Aorta (tissue), 5 donors: ENCODE measurements around the gene PPP1R2C. TPM values are rescaled to one million over a fixed set of nuclear protein-coding genes. Genes with fewer than 3 reads are reported as not detected.

Experiments
- ATAC-seq: fragments of 200-7000 bp; cut with Tn5 transposase; one replicate; pipeline ENCODE4 v1.9.1; 2022; ENCODE audit warnings: moderate library complexity; ENCODE audit not compliant: low FRiP score
- DNase-seq, 2 donors: peaks; one replicate each; pipeline ENCODE4 v3.0.0-alpha.2; 2020
- H3K27ac ChIP-seq, 2 donors: one replicate each; pipeline ENCODE4 v1.5.1; 2013; ENCODE audit warnings: low read length in 2 of 2, mild to moderate bottlenecking in 2 of 2, moderate library complexity in 2 of 2, control low read depth in 1 of 2, inconsistent platforms in 1 of 2, low read depth in 1 of 2
- H3K27me3 ChIP-seq, 2 donors: one replicate each; pipeline ENCODE4 v1.6.1; 2013; ENCODE audit warnings: control low read depth in 1 of 2, low read length in 1 of 2, mild to moderate bottlenecking in 1 of 2, moderate library complexity in 1 of 2; ENCODE audit not compliant: insufficient read depth in 2 of 2, control insufficient read depth in 1 of 2
- H3K36me3 ChIP-seq, 2 donors: one replicate each; pipeline ENCODE4 v1.6.1; 2013; ENCODE audit warnings: control low read depth in 1 of 2, low read length in 1 of 2, mild to moderate bottlenecking in 1 of 2; ENCODE audit not compliant: insufficient read depth in 2 of 2, control insufficient read depth in 1 of 2
- H3K4me1 ChIP-seq, 2 donors: one replicate each; pipeline ENCODE4 v1.6.1; 2013; ENCODE audit warnings: low read length in 2 of 2, control low read depth in 1 of 2, mild to moderate bottlenecking in 1 of 2, moderate library complexity in 1 of 2; ENCODE audit not compliant: insufficient read depth in 2 of 2, control insufficient read depth in 1 of 2
- H3K4me3 ChIP-seq, 2 donors: one replicate each; pipeline ENCODE4 v1.5.1; 2013; ENCODE audit warnings: low read length in 2 of 2, control low read depth in 1 of 2, mild to moderate bottlenecking in 1 of 2
- H3K9me3 ChIP-seq: one replicate; pipeline ENCODE4 v1.6.1; 2013; ENCODE audit warnings: mild to moderate bottlenecking, low read length; ENCODE audit not compliant: control insufficient read depth
- WGBS, 2 donors: extraction: QIAGEN DNeasy Blood & Tissue Kit; methylation state at CpG; one replicate each; pipeline ENCODE4 v1.1.7; 2013; 5-methylcytosine and 5-hydroxymethylcytosine counted together
- intact Hi-C, 2 donors: fragments of 100-400 bp; cut with DNase I; formaldehyde crosslinking; loops; one replicate each; pipeline versions ENCODE4 v1.14.2 to v1.15.0; 2022
- polyA plus RNA-seq, 2 donors: library from polyadenylated mRNA; stranded (reverse); fragments of 200-250 nt; gene quantifications; one replicate each; pipeline ENCODE4 v1.2.3, GENCODE V29; 2013
- total RNA-seq, 2 donors: library from RNA; stranded (reverse); fragmentation: NEBNext Ultra II Directional; extraction: Animal tissue kit (Norgen Biotek cat#: 25700); gene quantifications; one replicate each; pipeline ENCODE4 v1.2.1, GENCODE V29; 2021
- donor health status: healthy with polysubstance abuse.
- donor health status: Bipolar disorder and iron deficiency.
- donor health status: DM: no; HTN: no; CAD: no.
- donor health status: DM: no; HTN: no; CAD: no.
- donor health status: DM: yes; HTN: yes; CAD: no.

PPP1R2C gene
- total and polyA plus RNA-seq, 4 donors: not detected

DNA sequence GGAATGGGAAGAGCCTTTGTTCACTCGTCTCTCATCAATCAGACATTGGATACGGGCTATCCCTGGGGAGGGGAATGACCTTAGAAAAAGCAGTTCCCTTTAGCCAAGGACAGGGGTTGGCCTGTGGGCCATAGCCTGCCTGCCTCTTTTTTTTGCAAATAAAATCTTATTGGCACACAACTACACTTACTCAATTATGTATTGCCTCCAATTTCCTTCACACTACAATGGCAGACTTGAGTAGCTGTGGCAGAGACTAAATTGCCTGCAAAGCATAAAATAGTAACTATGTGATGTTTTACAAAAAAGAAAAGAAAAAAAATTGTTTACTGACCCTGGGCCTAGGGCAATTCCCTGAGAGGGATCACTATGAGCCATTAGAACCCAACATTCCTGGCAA, 23.4 kb downstream of the PPP1R2C start:
- no peaks in the 10 kb centered on the region for H3K9me3 ChIP-seq
- H3K4me1 ChIP-seq: no peaks in the 10 kb centered on the region
- H3K36me3 ChIP-seq: no peaks in the 10 kb centered on the region
- DNase-seq (no peak), ATAC-seq (peak; percentile 48)
- WGBS, 2 donors: 64 to 89% methylated on average over 2 of the region's 2 CpGs
- H3K27me3 ChIP-seq: no peaks in the 10 kb centered on the region
- H3K4me3 ChIP-seq: no peak overlapping the region
- intact Hi-C loops: no loop called here
- no peak overlapping the region for H3K27ac ChIP-seq

DNA sequence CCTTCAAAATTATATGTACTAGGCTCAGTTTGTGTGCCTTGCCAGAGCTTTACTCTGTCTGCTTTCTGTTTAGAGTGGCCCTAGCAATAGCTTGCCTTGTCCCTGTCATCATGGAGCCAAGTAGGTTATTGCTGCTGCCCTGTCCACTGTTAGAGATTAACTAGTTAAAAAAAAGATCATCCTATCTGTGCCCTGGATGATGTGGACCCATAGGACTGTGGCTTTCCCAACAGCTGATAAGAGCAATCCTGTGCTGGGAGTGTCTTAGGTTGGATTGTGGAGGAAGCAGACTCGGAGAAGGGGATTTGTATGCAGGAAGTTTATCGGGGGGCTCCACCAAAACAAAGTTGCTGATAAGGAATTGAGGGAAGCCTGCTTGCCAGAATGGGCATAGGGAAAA, 23.8 kb downstream of the PPP1R2C start:
- Histone ChIP-seq H3K9me3 (no peaks in the 10 kb centered on the region), H3K27ac (no peak overlapping the region), H3K4me3 (no peak overlapping the region), H3K36me3 (no peaks in the 10 kb centered on the region), H3K4me1 (no peaks in the 10 kb centered on the region), H3K27me3 (no peaks in the 10 kb centered on the region)
- intact Hi-C loops: no loop called here
- ATAC-seq: no peak
- 79 to 84% methylated on average over 2 of the region's 2 CpGs for WGBS, 2 donors
- no peak for DNase-seq

DNA sequence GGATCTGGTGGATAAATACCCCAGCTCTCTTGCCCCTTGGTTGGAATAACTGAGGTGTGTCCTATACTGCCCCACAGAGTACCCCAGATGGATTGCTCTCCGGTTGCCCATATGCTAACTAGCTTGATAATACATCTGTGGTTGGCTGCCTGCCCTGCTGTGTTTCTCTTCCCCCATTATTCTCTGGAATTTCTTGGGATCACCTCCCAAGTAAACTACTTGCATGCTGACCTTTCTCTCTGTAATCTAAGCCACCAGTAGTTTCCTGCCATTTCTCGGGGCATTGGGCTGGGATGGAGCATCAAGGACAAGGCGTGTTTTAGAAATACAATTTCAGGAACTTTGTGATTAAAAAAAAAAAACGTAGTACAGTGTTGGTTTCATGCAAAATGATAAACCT, 25.2 kb downstream of the PPP1R2C start:
- ATAC-seq (no peak), DNase-seq (no peak)
- 8 to 33% methylated on average over 4 of the region's 4 CpGs for WGBS, 2 donors
- intact Hi-C loops: no loop called here
- Histone ChIP-seq H3K27me3 (no peaks in the 10 kb centered on the region), H3K9me3 (no peaks in the 10 kb centered on the region), H3K36me3 (no peaks in the 10 kb centered on the region), H3K4me1 (no peaks in the 10 kb centered on the region), H3K27ac (no peak overlapping the region), H3K4me3 (no peak overlapping the region)

DNA sequence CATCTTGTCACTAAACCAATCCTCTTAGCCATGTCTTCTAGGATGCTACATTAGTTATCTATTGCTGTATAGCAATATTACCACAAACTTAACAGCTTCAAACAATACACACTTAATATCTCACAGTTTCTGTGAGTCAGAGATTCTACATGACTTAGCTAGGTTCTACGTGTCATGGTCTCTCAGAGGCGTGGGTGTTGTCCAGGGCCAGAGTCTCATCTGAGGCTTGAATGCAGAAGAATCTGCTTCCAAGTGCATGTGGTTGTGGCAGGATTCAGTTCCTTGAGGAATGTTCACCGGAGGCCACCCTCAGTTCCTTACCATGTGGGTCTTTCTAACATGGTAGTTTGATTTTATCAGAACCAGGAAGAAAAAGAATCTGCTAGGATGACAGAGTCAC, 26.4 kb downstream of the PPP1R2C start:
- Histone ChIP-seq H3K4me3 (no peak overlapping the region), H3K36me3 (no peaks in the 10 kb centered on the region), H3K9me3 (no peaks in the 10 kb centered on the region), H3K27me3 (no peaks in the 10 kb centered on the region), H3K27ac (no peak overlapping the region), H3K4me1 (no peaks in the 10 kb centered on the region)
- 87 to 98% methylated on average over 3 of the region's 3 CpGs for WGBS, 2 donors
- intact Hi-C loops: no loop called here
- DNase-seq (no peak), ATAC-seq (no peak)

DNA sequence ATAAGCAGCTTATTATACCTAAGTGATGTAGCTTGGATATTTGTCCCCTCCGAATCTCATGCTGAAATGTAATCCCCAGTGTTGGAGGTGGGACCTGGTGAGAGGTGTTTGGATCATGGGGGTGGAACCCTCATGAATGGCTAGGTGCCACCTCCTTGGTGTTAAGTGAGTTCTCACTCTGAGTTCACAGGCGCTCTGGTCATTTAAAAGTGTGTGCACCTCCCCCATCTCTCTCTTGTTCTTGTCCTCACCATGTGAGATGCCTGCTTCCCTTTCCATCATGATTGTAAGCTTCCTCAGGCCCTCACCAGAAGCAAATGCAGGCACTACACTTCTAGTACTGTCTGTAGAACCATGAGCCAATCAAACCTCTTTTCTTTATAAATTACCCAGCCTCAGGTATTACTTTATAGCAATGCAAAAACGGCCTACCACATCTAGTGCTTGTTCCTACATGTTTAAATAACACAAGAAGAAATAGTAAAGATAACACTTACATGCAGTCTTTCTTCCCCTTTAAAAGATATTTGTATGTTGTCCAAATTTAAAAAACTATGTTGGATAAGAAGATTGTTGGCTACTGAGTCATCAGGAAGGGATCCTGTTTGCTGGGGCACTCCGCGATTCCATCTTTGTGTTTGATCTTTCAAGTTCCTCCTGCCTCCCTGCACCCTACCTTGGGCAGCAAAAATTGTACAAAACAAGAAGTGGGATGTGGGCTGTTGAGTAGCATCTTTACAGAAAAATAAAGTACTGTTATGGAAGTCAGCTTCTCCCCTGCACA, 29.7 kb downstream of the PPP1R2C start:
- intact Hi-C loops: no loop called here
- WGBS, 2 donors: 45% methylated on average over 5 of the region's 5 CpGs
- no peak overlapping the region for H3K27ac ChIP-seq
- ATAC-seq (no peak), DNase-seq (no peak)
- no peaks in the 10 kb centered on the region for H3K9me3 ChIP-seq
- H3K4me1 ChIP-seq: no peaks in the 10 kb centered on the region
- H3K4me3 ChIP-seq: no peak overlapping the region
- no peaks in the 10 kb centered on the region for H3K27me3 ChIP-seq
- no peaks in the 10 kb centered on the region for H3K36me3 ChIP-seq

DNA sequence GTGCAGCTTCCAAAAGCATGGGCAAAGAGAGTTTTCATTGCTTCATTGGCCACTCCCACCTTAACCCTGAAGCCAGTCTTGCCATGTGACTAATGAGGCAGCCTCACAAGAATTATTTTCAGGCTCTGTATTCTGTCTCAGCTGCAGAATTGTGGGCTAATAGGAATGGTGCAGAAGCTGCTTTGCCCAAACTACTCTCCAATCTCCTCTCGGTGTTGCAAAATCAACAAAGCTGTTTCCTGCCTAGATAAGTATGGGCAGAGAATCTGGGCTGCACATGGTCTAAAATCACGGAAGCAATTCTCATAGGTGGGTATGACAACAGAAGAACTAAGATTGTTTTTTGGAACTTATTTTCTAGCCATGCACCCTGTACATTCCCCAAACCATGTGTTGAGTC, 31.4 kb downstream of the PPP1R2C start:
- 3 to 12% methylated on average over 2 of the region's 2 CpGs for WGBS, 2 donors
- no peaks in the 10 kb centered on the region for H3K9me3 ChIP-seq
- no peak overlapping the region for H3K27ac ChIP-seq
- no peaks in the 10 kb centered on the region for H3K4me1 ChIP-seq
- no peak overlapping the region for H3K4me3 ChIP-seq
- DNase-seq (no peak), ATAC-seq (peak; percentile 56)
- no peaks in the 10 kb centered on the region for H3K27me3 ChIP-seq
- intact Hi-C loops: no loop called here
- H3K36me3 ChIP-seq: no peaks in the 10 kb centered on the region

DNA sequence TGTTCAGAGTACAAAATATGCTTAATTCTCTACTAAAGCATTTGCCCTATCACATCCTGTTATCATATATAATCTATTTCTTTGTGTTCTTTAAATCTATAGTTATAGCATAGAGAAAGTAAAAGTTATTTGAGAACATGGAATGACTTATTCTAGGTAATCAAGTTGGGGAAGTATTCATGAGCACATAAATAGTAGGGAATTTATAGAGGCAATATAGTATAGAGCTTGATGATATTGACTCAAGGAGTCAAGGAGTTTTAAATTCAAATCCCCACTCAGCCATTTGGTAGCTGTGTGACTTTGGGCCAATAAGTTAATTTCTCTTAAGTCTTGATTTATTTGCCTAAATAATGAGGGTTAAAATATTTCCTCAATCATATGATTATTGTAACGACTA, 37.5 kb downstream of the PPP1R2C start:
- no peaks in the 10 kb centered on the region for H3K36me3 ChIP-seq
- H3K27me3 ChIP-seq: no peaks in the 10 kb centered on the region
- no peak for ATAC-seq
- intact Hi-C loops: no loop called here
- no peak for DNase-seq
- H3K9me3 ChIP-seq: no peaks in the 10 kb centered on the region
- H3K27ac ChIP-seq: no peak overlapping the region
- H3K4me3 ChIP-seq: no peak overlapping the region
- H3K4me1 ChIP-seq: no peaks in the 10 kb centered on the region
- 60 to 95% methylated on average over 1 of the region's 1 CpG for WGBS, 2 donors

DNA sequence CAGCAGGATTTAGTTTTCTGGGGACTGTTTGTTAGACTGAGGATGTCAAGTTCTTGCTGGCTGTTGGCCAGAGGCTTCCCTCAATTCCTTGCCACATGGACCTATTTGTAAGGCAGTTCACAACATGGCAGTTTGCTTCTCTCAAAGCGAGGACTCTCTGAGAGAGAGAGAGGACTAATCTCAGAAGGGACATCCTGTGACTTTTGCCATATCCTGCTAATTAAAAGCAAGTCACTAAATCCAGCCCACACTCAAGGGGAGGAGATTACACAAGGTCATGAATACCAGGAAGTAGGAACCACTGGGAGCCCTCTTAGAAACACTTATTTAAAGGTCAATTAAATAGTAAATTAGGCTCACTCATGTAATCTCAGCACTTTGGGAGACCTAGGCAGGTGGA, 38.2 kb downstream of the PPP1R2C start:
- no peak overlapping the region for H3K4me3 ChIP-seq
- no peak overlapping the region for H3K27ac ChIP-seq
- H3K36me3 ChIP-seq: no peaks in the 10 kb centered on the region
- H3K9me3 ChIP-seq: no peaks in the 10 kb centered on the region
- no peak for DNase-seq
- intact Hi-C loops: no loop called here
- H3K27me3 ChIP-seq: no peaks in the 10 kb centered on the region
- no peaks in the 10 kb centered on the region for H3K4me1 ChIP-seq
- ATAC-seq: no peak
- 85 to 86% methylated on average over 1 of the region's 1 CpG for WGBS, 2 donors

DNA sequence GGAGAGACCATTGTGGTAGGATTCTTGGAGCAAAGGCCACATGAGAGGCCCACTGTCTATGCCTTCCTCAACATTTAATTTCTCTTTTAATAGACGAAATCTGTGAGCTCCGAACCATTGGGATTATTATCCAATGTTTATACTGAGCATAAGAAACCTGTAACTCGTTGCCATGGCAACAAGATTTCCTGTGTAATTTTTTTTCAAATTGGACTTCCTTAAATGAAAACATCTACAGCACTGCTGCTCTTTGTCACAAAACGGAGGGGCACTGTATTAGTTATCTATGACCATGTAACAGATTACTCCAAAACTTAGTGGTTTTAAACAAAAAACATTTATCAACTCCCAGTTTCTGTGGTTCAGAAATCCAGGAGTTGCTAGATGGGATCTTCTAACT, 38.7 kb downstream of the PPP1R2C start:
- H3K36me3 ChIP-seq: no peaks in the 10 kb centered on the region
- no peak overlapping the region for H3K27ac ChIP-seq
- intact Hi-C loops: no loop called here
- H3K4me1 ChIP-seq: no peaks in the 10 kb centered on the region
- no peak for ATAC-seq
- H3K4me3 ChIP-seq: no peak overlapping the region
- 11 to 30% methylated on average over 4 of the region's 4 CpGs for WGBS, 2 donors
- no peak for DNase-seq
- no peaks in the 10 kb centered on the region for H3K27me3 ChIP-seq
- H3K9me3 ChIP-seq: no peaks in the 10 kb centered on the region
